Fibroblast of villous mesenchyme (primary cell): Measurements from ENCODE around the gene TIMM29. TPM values are rescaled to one million over a fixed set of nuclear protein-coding genes. Genes with fewer than 3 reads are reported as not detected.

ENCODE experiments used
- DNase-seq: peaks from one replicate; pipeline ENCODE4 v3.0.0-alpha.2; 2010; ENCODE audit warnings: low read depth
- H3K4me3 ChIP-seq: 2 replicates; pipeline ENCODE4 v1.5.1; 2011; ENCODE audit warnings: low read depth, mild to moderate bottlenecking, low read length
- CTCF ChIP-seq: IDR thresholded peaks from 2 replicates; pipeline ENCODE4 v1.5.1; 2012; ENCODE audit warnings: low read depth, mild to moderate bottlenecking, low read length; ENCODE audit not compliant: insufficient read depth
- total RNA-seq: library from RNA; depleted of rRNA; stranded (reverse); fragments of >200 nt; gene quantifications from 2 replicates; pipeline ENCODE4 v1.2.3, GENCODE V29; 2012

The TIMM29 gene
- total RNA-seq, 1 donor: 41.0 TPM

GRCh38 chr19:10908380-10908960 is 20.1 kb upstream of the TIMM29 start:
- DNase-seq: no peak
- TF ChIP-seq CTCF: no peak
- H3K4me3 ChIP-seq: no peak overlapping the region

- no peak for DNase-seq
- no peak for TF ChIP-seq CTCF
Observed at GRCh38 chr19:10911579-10912363, 16.8 kb upstream of the TIMM29 start.

GRCh38 chr19:10912619-10913018 is 16.0 kb upstream of the TIMM29 start:
- no peak for TF ChIP-seq CTCF
- H3K4me3 ChIP-seq: no peak overlapping the region
- no peak for DNase-seq

More at GRCh38 chr19:10911579-10912363, 16.8 kb upstream of the TIMM29 start:
- no peak overlapping the region for H3K4me3 ChIP-seq

- no peak for TF ChIP-seq CTCF
- H3K4me3 ChIP-seq: no peak overlapping the region
- DNase-seq: no peak
Observed at GRCh38 chr19:10913716-10914340, 14.8 kb upstream of the TIMM29 start.

- TF ChIP-seq CTCF: peak; percentile 52
- peak; percentile 95 for DNase-seq
- H3K4me3 ChIP-seq: no peak overlapping the region
Observed at GRCh38 chr19:10915130-10916091, 13.2 kb upstream of the TIMM29 start.

GRCh38 chr19:10916602-10917001 is 12.0 kb upstream of the TIMM29 start:
- DNase-seq: no peak
- no peak for TF ChIP-seq CTCF
- no peak overlapping the region for H3K4me3 ChIP-seq
